Right renal pelvis (tissue), 4 donors: ENCODE measurements around the gene TLCD3B. TPM values are rescaled to one million over a fixed set of nuclear protein-coding genes. Genes with fewer than 3 reads are reported as not detected.

Experiments used
- DNase-seq, 4 donors: peaks; one replicate each; pipeline ENCODE4 v3.0.0-alpha.2; 2013; ENCODE audit warnings: low read depth in 4 of 4, low spot score in 3 of 4, missing footprints in 1 of 4
- polyA plus RNA-seq, 4 donors: library from polyadenylated mRNA; unstranded; fragments of 120-200 nt; gene quantifications; one replicate each; pipeline ENCODE4 v1.2.1, GENCODE V29; 2013; ENCODE audit not compliant: insufficient read length in 4 of 4

Gene TLCD3B
- polyA plus RNA-seq, 4 donors = 0.58 to 1.4 (median 0.81) TPM

DNA sequence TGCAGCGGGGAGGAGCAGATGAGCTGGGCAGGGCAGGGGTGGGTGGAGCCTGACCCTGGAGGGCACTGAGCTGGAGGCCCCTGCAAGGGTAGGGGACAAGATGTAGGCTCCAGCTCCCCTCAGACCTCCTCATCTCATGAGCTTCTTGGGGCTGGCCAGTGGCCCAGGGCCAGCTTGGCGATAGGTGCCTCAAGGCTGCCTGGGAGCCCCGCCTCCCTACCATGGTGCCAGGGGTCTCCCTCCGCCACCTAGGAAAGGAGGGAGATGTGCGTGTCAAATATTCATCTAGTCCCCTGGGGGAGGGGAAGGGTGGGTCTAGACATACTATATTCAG, 39.5 kb downstream of the TLCD3B start:
- DNase-seq = no peak

DNA sequence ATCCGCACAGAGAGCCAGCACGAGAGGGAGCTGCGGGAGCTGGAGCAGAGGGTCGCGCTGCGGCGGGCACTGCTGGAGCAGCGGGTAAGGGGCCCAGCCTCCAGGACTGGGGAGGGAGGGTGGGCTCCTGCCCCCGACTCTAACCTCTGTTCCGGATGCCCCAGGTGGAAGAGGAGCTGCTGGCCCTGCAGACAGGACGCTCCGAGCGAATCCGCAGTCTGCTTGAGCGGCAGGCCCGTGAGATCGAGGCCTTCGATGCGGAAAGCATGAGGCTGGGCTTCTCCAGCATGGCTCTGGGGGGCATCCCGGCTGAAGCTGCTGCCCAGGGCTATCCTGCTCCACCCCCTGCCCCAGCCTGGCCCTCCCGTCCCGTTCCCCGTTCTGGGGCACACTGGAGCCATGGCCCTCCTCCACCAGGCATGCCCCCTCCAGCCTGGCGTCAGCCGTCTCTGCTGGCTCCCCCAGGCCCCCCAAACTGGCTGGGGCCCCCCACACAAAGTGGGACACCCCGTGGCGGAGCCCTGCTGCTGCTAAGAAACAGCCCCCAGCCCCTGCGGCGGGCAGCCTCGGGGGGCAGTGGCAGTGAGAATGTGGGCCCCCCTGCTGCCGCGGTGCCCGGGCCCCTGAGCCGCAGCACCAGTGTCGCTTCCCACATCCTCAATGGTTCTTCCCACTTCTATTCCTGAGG, 40.0 kb downstream of the TLCD3B start:
- DNase-seq = no peak

DNA sequence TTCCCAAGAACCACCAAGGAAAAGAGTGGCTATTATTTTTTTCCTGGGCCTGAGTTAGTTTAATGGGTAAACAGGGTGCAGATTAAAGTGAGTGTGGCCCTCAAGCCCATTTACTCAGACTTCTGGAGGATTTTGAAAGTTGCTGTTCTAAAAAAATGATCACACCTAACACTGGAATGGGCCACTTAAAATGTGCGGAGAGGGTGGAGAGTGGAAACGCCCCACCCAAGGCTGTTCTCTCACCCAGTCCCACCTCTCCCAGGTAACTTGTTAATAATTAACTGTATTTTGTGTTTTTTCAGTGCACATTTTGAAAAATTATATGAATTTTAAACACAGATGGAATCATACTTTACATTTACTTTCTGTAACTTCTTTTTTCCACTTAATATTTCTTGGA, 41.0 kb downstream of the TLCD3B start:
- DNase-seq = no peak

DNA sequence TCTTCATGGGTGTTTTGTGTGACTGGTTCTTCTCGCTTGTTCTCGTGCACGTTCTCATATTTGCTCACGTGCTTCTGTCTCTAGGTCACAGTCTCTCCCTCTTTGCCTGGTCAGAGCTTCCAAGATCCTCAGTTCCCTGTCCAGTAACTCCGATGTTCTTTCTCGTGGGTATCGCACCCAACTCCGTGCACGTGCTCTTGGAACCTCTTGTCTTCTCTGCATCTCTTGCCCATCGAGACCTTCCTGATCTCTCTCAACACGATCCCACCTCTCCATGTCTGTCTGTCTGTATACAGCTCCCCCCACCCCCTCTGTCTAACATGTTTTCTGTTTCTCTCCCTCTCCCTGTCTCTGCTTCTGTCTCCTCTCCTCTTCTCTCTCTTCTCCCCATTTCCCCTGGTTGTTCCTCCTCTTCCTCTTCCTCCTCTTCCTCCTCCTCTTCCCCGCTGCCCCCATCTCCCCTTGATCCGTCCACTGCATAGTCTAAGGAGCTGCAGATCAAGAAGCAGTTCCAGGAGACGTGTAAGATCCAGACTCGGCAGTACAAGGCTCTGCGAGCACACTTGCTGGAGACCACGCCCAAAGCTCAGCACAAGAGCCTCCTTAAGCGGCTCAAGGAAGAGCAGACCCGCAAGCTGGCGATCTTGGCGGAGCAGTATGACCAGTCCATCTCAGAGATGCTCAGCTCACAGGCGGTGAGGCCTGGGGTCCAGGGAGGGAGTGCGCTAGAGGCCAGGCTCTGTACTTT, 41.8 kb downstream of the TLCD3B start:
- no peak for DNase-seq

DNA sequence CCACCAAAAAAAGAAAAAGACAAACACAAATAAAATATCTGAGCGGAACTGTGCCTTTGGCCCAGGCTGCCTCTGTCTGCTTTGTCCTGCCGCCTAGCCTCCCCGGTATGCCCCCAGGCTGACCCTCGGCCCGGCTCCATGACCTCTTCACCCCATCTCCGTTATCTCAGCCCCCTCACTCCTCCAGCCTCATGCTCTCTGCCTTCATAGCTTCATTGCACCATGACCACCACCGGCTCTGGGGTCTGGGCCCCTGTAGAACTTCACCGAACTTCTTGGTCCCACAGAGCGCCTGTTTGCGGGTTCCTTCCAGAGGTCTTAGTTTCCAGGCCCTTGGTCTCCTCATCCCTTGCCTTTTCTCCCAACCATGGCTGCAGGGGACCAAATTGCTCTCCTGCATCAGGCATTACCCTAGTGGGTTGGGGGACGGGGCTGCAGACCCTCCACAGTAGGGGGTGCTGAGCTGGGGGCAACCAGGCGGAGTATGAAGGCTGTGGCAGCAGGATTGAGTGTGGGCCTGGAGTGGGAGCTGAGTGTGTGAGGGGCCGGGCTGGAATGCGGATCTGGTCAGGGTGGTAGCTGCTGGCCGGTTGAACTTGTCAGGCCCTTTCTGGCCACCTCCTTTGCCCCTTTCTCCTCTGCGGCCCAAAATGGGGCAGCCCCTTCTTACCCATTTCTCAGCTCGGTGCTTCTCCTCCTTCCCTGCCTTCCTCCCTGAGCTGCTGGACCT, 42.6 kb downstream of the TLCD3B start:
- DNase-seq = no peak

DNA sequence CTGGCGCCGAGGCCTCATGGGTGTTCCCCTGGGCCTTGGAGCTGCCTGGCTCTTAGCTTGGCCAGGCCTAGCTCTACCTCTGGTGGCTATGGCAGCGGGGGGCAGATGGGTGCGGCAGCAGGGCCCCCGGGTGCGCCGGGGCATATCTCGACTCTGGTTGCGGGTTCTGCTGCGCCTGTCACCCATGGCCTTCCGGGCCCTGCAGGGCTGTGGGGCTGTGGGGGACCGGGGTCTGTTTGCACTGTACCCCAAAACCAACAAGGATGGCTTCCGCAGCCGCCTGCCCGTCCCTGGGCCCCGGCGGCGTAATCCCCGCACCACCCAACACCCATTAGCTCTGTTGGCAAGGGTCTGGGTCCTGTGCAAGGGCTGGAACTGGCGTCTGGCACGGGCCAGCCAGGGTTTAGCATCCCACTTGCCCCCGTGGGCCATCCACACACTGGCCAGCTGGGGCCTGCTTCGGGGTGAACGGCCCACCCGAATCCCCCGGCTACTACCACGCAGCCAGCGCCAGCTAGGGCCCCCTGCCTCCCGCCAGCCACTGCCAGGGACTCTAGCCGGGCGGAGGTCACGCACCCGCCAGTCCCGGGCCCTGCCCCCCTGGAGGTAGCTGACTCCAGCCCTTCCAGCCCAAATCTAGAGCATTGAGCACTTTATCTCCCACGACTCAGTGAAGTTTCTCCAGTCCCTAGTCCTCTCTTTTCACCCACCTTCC, 43.5 kb downstream of the TLCD3B start:
- DNase-seq = no peak

DNA sequence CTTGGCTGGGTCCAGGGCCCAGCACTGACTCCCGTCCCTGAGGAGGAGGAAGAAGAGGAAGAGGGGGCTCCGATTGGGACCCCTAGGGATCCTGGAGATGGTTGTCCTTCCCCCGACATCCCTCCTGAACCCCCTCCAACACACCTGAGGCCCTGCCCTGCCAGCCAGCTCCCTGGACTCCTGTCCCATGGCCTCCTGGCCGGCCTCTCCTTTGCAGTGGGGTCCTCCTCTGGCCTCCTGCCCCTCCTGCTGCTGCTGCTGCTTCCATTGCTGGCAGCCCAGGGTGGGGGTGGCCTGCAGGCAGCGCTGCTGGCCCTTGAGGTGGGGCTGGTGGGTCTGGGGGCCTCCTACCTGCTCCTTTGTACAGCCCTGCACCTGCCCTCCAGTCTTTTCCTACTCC, 44.1 kb downstream of the TLCD3B start:
- DNase-seq = no peak

DNA sequence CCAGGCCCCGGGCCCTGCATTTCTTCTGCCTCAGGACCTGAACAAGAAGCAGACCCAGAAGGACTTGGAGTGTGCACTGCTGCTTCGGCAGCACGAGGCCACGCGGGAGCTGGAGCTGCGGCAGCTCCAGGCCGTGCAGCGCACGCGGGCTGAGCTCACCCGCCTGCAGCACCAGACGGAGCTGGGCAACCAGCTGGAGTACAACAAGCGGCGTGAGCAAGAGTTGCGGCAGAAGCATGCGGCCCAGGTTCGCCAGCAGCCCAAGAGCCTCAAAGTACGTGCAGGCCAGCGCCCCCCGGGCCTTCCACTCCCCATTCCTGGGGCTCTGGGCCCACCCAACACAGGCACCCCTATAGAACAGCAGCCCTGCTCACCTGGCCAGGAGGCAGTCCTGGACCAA, 44.8 kb downstream of the TLCD3B start:
- no peak for DNase-seq

DNA sequence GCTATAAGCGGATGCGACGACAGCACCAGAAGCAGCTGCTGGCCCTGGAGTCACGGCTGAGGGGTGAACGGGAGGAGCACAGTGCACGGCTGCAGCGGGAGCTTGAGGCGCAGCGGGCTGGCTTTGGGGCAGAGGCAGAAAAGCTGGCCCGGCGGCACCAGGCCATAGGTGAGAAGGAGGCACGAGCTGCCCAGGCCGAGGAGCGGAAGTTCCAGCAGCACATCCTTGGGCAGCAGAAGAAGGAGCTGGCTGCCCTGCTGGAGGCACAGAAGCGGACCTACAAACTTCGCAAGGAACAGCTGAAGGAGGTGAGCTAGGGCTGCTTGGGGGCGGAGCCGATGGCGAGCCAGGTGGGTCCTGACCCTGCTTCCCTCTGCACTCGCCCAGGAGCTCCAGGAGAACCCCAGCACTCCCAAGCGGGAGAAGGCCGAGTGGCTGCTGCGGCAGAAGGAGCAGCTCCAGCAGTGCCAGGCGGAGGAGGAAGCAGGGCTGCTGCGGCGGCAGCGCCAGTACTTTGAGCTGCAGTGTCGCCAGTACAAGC, 45.7 kb downstream of the TLCD3B start:
- no peak for DNase-seq

DNA sequence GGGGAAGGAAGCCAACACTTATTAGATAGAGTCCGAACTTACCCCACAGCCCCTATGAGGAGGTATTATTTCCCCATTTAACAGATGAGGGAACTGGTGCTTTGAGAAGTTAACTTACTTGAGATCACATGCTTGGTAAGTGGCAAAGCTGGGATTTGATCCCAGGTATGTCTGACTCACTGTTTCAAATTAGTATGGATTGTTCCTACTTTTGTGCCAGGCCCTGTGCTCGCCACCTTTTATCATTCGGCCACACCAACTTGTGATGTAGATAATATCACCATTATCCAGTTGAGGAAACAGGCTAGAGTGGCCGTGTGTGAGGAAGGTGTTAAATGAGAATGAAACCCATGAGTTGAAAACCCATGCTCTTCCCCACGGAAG, 46.3 kb downstream of the TLCD3B start:
- no peak for DNase-seq

DNA sequence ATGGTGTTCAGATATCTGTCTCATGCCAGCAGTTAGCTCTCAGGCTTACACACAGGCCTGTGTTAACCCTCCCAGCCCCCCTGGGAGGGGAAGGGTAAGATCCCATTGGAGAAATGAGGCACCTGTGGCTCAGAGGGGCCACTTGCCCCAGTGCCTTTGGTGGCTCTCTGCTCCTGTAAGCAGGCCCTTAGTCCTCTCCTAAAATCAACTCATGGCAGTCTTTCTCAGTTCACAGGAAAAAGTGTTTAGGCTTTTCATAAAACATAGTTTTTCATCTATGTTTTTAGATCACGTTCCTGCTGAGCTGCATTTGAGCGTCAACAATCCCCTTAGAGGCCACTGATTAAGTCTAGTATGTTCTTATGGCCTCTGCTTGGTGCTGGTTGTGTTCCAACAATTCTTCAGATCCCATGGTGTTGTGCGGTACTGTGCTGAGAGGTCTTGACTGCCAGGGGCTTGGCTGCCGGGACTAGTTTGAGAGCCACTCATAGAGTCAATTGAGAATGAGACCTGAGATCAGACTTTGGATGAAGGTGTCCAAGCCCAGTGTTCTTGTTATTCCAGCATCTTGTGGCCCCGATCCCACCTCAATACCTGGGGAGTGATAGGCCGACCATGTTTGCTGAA, 46.8 kb downstream of the TLCD3B start:
- no peak for DNase-seq

DNA sequence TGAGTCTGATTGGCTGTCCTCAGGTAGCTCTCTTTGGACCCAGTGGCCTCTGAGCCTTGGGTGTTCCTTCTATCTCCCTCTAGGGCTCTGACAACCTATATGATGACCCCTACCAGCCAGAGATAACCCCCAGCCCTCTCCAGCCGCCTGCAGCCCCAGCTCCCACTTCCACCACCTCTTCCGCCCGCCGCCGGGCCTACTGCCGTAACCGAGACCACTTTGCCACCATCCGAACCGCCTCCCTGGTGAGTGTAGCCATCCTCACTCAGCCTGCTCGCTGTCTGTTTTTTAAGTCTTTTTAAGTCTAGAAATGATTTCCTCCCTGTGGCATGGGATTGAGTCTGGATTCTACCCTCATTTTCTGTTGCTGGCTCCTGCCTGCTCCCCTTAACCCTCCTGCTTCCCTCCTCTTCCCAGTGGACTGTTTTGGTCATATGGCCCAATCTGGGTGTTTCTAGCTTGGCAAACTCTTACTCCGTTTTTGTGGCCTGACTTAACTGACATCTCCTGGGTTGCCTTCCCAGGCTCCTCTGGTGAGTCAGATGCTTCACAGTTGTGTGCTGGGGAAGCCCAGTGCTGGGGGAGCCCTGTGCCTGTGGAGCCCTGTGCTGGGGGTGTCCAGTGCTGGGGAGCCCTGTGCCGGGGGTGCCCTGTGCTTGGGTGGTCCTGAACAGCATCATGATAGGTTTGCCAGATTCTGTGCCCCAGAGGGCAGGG, 47.5 kb downstream of the TLCD3B start:
- DNase-seq = no peak

DNA sequence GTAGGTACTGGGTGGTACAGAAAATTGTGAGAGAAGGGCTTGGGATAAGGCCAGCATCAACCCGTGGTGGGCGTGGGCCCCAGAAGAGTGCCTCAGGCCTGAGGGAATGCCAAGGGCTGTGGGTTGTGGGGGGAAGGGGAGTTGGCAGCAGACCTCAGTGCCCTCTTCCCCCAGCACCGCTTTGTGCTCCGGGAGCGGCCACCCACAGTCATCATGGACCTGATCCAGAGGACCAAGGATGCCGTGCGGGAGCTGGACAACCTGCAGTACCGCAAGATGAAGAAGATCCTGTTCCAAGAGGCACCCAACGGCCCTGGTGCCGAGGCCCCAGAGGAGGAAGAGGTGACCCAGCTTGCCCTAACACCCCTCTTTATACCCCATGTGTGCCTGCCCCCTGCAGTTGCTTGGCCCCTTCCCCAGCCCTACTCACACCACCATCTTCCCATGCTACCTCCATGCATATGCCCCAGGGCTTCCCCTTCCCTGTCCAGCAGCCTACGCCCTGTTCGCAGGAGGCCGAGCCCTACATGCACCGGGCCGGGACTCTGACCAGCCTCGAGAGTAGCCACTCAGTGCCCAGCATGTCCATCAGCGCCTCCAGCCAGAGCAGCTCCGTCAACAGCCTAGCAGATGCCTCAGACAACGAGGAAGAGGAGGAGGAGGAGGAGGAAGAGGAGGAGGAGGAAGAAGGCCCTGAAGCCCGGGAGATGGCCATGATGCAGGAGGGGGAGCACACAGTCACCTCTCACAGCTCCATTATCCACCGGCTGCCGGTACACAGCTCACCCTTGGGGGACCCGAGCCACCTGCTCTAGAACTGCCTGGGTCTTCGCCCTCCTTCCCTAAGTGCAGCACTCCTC, 48.3 kb downstream of the TLCD3B start:
- no peak for DNase-seq

DNA sequence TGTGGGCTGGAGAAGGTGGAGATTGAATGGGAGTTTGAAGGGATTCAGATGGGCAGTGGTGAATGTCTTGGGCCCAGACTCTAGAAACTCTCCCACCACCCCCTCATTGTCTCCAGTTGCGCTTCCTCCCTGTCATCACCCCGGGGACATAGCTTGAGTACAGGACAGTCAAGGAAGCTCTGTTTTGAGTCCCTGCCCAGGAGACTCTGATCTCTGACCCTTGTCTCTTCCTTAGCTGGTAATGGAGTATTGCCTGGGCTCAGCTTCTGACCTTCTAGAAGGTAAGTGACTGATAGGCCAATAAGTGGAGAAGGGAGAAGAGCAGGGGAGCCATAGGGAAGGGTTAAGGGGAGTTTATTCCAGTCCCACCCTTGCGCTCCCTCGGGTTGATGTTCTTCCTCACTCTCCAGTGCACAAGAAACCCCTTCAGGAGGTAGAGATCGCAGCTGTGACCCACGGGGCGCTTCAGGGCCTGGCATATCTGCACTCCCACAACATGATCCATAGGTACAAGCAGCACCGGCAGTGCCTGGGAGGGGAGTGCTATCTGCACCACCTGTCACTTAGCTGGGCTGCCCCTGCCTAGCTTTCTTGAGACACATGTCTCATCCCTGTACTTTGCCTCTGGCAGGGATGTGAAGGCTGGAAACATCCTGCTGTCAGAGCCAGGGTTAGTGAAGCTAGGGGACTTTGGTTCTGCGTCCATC, 52.4 kb downstream of the TLCD3B start:
- no peak for DNase-seq

DNA sequence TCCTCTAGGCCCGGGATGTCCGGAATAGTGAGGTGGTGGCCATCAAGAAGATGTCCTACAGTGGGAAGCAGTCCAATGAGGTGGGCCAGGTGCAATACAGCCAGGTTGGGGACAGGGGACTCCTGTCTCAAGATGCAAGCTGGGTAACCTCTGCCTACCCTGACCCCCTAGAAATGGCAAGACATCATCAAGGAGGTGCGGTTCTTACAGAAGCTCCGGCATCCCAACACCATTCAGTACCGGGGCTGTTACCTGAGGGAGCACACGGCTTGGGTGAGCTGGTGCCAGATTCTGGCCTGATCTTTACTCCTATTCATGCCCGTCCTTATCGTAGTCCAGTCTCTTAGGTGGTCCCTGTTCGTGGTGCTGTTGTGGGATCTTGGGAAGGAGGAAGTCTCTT, 53.0 kb downstream of the TLCD3B start:
- no peak for DNase-seq

DNA sequence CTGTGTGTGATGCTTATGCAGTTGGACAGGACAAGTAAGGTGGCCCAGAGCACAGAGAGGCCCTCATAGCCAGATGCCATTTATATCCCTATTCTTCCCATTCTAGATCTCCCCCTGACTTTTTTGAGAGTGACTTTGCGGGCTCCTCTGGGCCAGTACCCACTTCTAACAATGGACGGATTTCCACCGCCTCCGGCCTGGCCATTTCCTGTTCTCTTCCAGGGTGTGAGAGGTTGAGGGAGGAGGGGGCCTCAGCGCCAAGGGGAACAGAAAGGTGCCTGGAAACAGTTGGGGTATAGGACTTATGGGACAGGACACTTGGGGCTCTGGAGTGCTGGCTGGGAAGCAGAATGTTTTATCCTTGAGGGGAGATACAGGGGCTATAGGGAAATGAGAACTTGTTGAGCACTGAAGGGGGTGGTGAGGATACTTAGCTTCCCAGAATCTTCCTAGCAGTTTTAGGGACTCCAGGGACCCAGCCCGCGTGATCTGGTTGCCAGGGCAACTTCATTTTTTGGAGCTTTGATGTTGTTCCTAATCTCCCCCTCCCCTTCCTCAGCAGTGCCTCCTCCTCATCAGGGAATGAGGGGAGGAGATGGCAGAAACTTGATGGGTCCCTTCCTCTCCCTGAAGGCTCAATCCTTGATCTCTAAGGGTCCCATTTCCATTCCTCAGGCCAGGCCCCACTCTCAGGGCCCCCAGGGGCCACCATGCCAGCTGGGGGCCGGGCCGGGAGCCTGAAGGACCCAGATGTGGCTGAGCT, 53.8 kb downstream of the TLCD3B start:
- no peak for DNase-seq

DNA sequence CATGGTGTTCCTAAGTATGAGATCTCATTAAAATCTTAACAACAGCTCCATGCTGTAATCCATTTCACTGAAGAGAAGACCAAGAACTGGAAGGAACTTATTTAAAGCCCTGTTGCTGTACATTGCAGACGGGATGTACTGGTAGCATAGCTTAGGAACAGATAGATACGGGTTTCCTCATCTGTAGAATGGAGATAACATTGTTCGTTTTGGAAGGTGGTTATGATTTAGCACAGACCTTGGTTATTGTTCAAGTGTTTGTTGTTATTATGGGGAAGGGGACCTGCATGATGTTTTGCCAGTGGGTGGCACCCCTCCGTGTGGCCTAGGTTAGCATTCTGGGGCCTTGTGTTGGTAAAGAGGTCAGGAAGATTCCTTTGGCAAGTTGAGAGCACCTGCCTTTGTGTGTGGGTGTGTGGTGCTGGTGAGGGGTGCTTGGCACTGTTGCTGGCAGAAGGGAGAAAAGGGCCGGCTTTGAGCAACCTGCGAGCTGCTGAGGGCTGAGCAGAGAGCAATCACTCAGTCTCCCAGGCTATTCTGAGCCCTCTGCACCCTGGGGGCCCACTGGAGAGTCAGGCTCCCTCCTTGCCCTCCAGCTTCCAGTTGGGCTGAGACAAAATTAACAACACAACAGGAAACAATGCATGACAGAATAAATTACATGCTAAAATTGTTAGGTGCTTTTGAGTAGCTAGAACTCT, 55.1 kb downstream of the TLCD3B start:
- DNase-seq = no peak
